GM13977 (cell line): Measurements from ENCODE around the gene RBPJ.

Experiments
- DNase-seq: peaks from one replicate; pipeline ENCODE4 v3.0.0; 2012; ENCODE audit warnings: low spot score
- in situ Hi-C: fragments of 300-500 bp; cut with MboI; formaldehyde crosslinking; loops from one replicate; pipeline ENCODE4 v1.12.0; 2022; ENCODE audit warnings: low sequenced_read_pairs, low pct_unique_long_range_greater_than_20kb, mixed read lengths, inconsistent platforms; ENCODE audit not compliant: unreplicated experiment
- TF ChIP-seq, protein P1 (sequence below): IDR thresholded peaks from 2 replicates; pipeline ENCODE4 v1.5.1; 2012; ENCODE audit warnings: mild to moderate bottlenecking, control low read depth; ENCODE audit not compliant: insufficient read depth; ENCODE audit errors: extremely low read depth, missing control alignments

Gene RBPJ

DNA sequence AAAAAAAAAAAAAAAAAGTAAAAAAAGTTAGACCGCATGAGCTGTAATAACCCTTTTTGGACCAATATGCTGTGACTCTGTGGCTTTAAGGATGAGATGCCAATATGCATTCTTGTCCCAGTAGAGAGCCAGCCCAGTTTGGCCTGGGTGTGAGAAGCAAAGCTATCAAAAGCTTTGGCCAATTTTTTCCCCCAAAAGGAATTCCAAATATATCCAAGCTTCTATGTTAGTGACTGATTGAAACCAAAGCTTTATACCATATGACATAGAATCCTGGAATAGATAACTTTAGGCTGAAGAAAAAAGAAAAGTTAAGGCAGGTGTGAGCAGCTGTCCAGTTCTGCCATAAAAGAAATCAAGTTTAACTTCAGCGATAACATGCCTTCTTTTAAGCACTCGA is 30.5 kb upstream of the RBPJ start:
- in situ Hi-C loops: no loop called here
- TF ChIP-seq, protein P1, sequence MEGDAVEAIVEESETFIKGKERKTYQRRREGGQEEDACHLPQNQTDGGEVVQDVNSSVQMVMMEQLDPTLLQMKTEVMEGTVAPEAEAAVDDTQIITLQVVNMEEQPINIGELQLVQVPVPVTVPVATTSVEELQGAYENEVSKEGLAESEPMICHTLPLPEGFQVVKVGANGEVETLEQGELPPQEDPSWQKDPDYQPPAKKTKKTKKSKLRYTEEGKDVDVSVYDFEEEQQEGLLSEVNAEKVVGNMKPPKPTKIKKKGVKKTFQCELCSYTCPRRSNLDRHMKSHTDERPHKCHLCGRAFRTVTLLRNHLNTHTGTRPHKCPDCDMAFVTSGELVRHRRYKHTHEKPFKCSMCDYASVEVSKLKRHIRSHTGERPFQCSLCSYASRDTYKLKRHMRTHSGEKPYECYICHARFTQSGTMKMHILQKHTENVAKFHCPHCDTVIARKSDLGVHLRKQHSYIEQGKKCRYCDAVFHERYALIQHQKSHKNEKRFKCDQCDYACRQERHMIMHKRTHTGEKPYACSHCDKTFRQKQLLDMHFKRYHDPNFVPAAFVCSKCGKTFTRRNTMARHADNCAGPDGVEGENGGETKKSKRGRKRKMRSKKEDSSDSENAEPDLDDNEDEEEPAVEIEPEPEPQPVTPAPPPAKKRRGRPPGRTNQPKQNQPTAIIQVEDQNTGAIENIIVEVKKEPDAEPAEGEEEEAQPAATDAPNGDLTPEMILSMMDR: no peak
- DNase-seq: no peak

DNA sequence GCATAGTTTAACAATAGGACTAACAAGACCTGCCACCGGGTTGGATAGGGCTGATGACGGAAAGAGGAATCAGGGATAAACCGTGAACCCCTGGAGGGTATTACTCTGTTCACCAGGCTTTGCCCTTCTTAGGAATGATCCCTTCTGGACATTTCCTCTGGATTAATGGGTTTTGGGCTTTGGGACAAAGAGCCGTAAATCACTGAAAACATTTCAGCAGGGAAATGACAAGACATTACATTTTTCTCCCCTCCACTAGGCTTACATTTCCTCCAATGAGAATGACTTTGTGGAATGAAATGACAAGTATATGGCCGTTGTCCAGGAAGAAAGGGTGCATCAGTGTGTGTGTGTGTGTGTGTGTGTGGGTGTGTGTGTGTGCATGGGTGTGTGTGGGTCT is 25.9 kb upstream of the RBPJ start:
- in situ Hi-C loops: no loop called here
- no peak for DNase-seq

DNA sequence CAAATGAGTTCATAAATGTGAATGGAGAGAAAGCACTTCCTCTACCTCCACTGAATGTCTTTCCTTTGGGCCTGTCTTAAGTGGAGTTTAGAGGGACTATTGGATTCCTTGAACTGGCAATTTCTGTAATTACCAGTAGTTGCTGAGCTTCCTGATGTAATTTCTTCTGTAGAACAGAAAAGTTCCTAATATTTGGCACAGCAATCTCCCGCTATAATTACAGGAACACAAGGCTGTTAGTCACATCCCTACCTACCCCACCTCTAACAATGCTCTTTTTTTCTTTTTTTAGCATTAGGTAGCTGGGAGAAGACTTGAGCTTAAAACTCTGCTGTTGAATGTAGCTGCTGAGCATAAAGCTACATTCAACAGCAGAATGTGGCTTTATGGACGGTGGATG is 24.8 kb upstream of the RBPJ start:
- in situ Hi-C loops: no loop called here
- TF ChIP-seq, protein P1: no peak
- no peak for DNase-seq

More for the DNA sequence above, 25.9 kb upstream of the RBPJ start:
- TF ChIP-seq, protein P1: no peak

DNA sequence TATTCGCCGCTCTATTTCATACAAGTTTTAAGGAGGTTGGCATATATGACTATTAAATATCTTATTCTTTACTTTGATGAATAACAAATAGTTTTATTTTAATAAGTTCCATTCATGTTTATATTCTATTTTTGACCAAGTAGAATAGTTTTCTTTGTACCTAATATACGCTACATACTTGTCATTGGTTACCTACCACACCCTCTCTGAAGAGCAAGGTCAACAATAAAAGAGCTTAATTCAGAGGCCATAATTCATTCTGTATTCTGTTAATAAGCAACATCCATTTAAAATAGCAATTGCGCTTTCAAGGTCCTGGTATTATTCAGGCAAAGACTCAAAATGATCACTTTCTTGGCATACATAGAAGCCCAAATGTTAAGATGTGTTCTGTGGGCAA is 24.3 kb upstream of the RBPJ start:
- in situ Hi-C loops: no loop called here

DNA sequence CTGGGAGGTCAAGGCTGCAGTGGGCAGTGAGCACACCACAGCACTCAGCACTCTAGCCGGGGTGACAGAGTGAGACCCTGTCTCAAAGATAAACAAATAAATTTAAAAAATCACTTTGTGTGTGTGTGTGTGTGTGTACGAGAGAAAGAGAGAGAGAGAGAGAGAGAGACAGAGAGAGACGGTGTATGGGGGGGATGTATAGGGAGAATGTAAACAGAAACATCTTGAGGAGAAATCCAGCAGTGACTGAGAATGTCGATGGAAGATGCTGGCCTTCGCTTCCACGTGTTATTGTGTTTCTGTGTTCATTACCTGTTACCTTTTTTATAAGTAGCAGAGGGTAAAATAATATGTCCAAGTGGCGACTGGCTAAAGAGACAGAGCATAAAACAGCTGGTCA is 23.6 kb upstream of the RBPJ start:
- DNase-seq: no peak
- in situ Hi-C loops: no loop called here
- TF ChIP-seq, protein P1: no peak

More for the DNA sequence above, 24.3 kb upstream of the RBPJ start:
- TF ChIP-seq, protein P1: no peak
- DNase-seq: no peak

DNA sequence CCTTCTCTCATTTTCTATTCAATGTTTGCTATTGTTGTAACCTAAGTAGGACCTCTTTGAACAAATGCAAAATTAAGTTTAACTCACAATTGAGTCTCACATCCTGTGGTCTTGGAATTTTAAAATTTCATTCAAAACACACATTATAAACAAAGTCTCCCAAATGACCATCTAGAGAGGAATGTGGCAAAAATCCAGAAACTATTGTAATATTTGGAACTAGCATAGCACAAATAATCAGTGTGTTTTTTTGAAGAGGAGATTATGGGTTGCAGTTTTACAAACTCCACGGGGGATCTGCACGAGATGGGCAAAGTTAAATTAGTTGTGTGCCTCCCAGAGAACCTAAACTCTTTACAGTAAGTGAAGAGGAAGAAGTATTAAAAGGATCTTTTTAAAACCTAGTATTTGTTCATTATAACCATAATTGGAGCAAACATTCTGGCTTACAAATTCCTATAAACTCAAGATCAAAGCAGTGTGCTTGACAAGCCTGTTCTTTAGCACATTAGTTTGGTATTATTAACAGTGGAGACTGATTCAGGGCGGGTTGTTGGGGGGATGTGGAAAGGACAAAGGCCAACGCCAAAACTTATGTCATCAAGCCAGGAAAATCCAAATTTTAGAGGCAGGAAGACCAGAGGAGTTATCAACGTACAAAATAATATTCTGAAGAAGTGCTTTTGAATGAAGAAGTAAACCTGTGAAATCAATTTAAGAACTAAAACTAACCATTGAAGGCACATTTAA is 22.4 kb upstream of the RBPJ start:
- in situ Hi-C loops: no loop called here

More for the DNA sequence above, 22.4 kb upstream of the RBPJ start:
- no peak for DNase-seq
- TF ChIP-seq, protein P1: no peak
